Measurements from ENCODE around the gene POM121L12. TPM values are rescaled to one million over a fixed set of nuclear protein-coding genes. Genes with fewer than 3 reads are reported as not detected.

POM121L12 gene
- total RNA-seq, 1 experiment from 2014 or later: not detected

GRCh38 chr7:53003653-53004445 lies 31.6 kb upstream of the POM121L12 start:
- no peak for DNase-seq
- H3K27me3 Mint-ChIP-seq (ENCODE audit: insufficient read depth, unreplicated experiment): no peaks in the 10 kb centered on the region
- POLR2A ChIA-PET: no interaction called here
- H3K36me3 Mint-ChIP-seq (ENCODE audit: insufficient read depth, unreplicated experiment): no peaks in the 10 kb centered on the region
- Histone ChIP-seq H3K27me3 (replicated peaks; ENCODE audit: control insufficient read depth, insufficient read depth, low read length) (no peaks in the 10 kb centered on the region), H3K4me1 (no peaks in the 10 kb centered on the region), H3K4me3 (ENCODE audit: low read depth, low read length) (no peak overlapping the region), H3K36me3 (ENCODE audit: control insufficient read depth, insufficient read depth, low read length) (no peaks in the 10 kb centered on the region), H3K9me3 (peaks cover 3% of the 10 kb centered on the region; the same call in 1 of the 2 replicates)
- H3K4me1 Mint-ChIP-seq (ENCODE audit: low read depth, unreplicated experiment): no peaks in the 10 kb centered on the region
- peaks cover 20% of the 10 kb centered on the region for H3K9me3 Mint-ChIP-seq (ENCODE audit: unreplicated experiment)
- BruUV-seq (replicated peaks): no TSS peak
- CTCF ChIA-PET: no interaction called here
- no peak overlapping the region for H3K4me3 Mint-ChIP-seq (ENCODE audit: unreplicated experiment)
- intact Hi-C loops (cut with micrococcal nuclease; ENCODE audit: unreplicated experiment): no loop called here
- no peak for TF ChIP-seq CTCF (IDR thresholded peaks at IDR 0.05; ENCODE audit: insufficient read depth in 1 of 2, low read depth in 1 of 2, low read length in 1 of 2, severe bottlenecking in 1 of 2, unreplicated experiment in 1 of 2)
- no peak overlapping the region for H3K27ac Mint-ChIP-seq (ENCODE audit: unreplicated experiment)

GRCh38 chr7:53013925-53014324 lies 21.5 kb upstream of the POM121L12 start:
- intact Hi-C loops (cut with micrococcal nuclease; ENCODE audit: unreplicated experiment): no loop called here
- H3K36me3 ChIP-seq (ENCODE audit: control insufficient read depth, insufficient read depth, low read length): no peaks in the 10 kb centered on the region

GRCh38 chr7:53015463-53015862 lies 20.0 kb upstream of the POM121L12 start:
- TF ChIP-seq CTCF (IDR thresholded peaks at IDR 0.05; ENCODE audit: insufficient read depth in 1 of 2, low read depth in 1 of 2, low read length in 1 of 2, severe bottlenecking in 1 of 2, unreplicated experiment in 1 of 2): no peak
- Mint-ChIP-seq H3K9me3 (ENCODE audit: unreplicated experiment) (peaks cover 16% of the 10 kb centered on the region), H3K4me1 (ENCODE audit: low read depth, unreplicated experiment) (no peaks in the 10 kb centered on the region), H3K36me3 (ENCODE audit: insufficient read depth, unreplicated experiment) (no peaks in the 10 kb centered on the region), H3K27me3 (ENCODE audit: insufficient read depth, unreplicated experiment) (no peaks in the 10 kb centered on the region), H3K27ac (ENCODE audit: unreplicated experiment) (no peak overlapping the region), H3K4me3 (ENCODE audit: unreplicated experiment) (no peak overlapping the region)
- BruUV-seq (replicated peaks): no TSS peak
- H3K9me3 ChIP-seq: no peaks in the 10 kb centered on the region; the same call in 1 of the 2 replicates
- POLR2A ChIA-PET: no interaction called here
- intact Hi-C loops (cut with micrococcal nuclease; ENCODE audit: unreplicated experiment): no loop called here
- H3K36me3 ChIP-seq (ENCODE audit: control insufficient read depth, insufficient read depth, low read length): no peaks in the 10 kb centered on the region
- H3K4me1 ChIP-seq: peaks cover 5% of the 10 kb centered on the region; the same call in 1 of the 2 replicates
- no peak overlapping the region for H3K4me3 ChIP-seq (ENCODE audit: low read depth, low read length)
- DNase-seq: no peak
- CTCF ChIA-PET: no interaction called here
- no peaks in the 10 kb centered on the region for H3K27me3 ChIP-seq (replicated peaks; ENCODE audit: control insufficient read depth, insufficient read depth, low read length)

More at GRCh38 chr7:53013925-53014324, 21.5 kb upstream of the POM121L12 start:
- Mint-ChIP-seq H3K9me3 (ENCODE audit: unreplicated experiment) (peaks cover 16% of the 10 kb centered on the region), H3K27me3 (ENCODE audit: insufficient read depth, unreplicated experiment) (no peaks in the 10 kb centered on the region), H3K27ac (ENCODE audit: unreplicated experiment) (no peak overlapping the region), H3K36me3 (ENCODE audit: insufficient read depth, unreplicated experiment) (no peaks in the 10 kb centered on the region), H3K4me3 (ENCODE audit: unreplicated experiment) (no peak overlapping the region), H3K4me1 (ENCODE audit: low read depth, unreplicated experiment) (no peaks in the 10 kb centered on the region)
- peaks cover 5% of the 10 kb centered on the region; the same call in 1 of the 2 replicates for H3K4me1 ChIP-seq
- ChIA-PET POLR2A (no interaction called here), CTCF (no interaction called here)
- H3K4me3 ChIP-seq (ENCODE audit: low read depth, low read length): no peak overlapping the region
- DNase-seq: no peak
- no peaks in the 10 kb centered on the region for H3K27me3 ChIP-seq (replicated peaks; ENCODE audit: control insufficient read depth, insufficient read depth, low read length)
- H3K9me3 ChIP-seq: no peaks in the 10 kb centered on the region; the same call in 1 of the 2 replicates
- TF ChIP-seq CTCF (IDR thresholded peaks at IDR 0.05; ENCODE audit: insufficient read depth in 1 of 2, low read depth in 1 of 2, low read length in 1 of 2, severe bottlenecking in 1 of 2, unreplicated experiment in 1 of 2): no peak
- BruUV-seq (replicated peaks): no TSS peak

Data from Caco-2 (cell line).